ENCODE measurements around the gene TRPM3. TPM values are rescaled to one million over a fixed set of nuclear protein-coding genes. Genes with fewer than 3 reads are reported as not detected.

The TRPM3 gene
- total and polyA plus RNA-seq, 9 of the 15 experiments (the other 6 are each of a cell fraction or from before 2014, with no cell fraction given): 0.04 TPM; not detected in 8

GRCh38 chr9:71145179-71145578 lies 23.8 kb upstream of the TRPM3 start (continued):
- TF ChIP-seq TRIM25 (IDR thresholded peaks at IDR 0.05; ENCODE audit: borderline replicate concordance) (no peak), POLR2G (IDR thresholded peaks at IDR 0.05; ENCODE audit: low read depth, low read length) (no peak), ELK1 (CRISPR knock-in tag; IDR thresholded peaks at IDR 0.05) (no peak), ZNF253 (CRISPR knock-in tag; conservative IDR thresholded peaks at IDR 0.05) (no peak), GABPA (tag; conservative IDR thresholded peaks at IDR 0.05; ENCODE audit: low read depth) (peak; percentile 62), ASH1L (IDR thresholded peaks at IDR 0.05; ENCODE audit: borderline replicate concordance, low read depth, partially characterized antibody) (no peak), CBX3 (IDR thresholded peaks at IDR 0.05; ENCODE audit: borderline replicate concordance in 1 of 2, low read length in 2 of 2) (no peak), ARID1B (IDR thresholded peaks at IDR 0.05) (peak; percentile 74), CEBPG (CRISPR knock-in tag; IDR thresholded peaks at IDR 0.05) (no peak), CEBPG (tag; conservative IDR thresholded peaks at IDR 0.05 in 1 of 2, IDR thresholded peaks at IDR 0.05 in 1 of 2) (peak in 1 of 2 experiments; percentile 44; a peak in 2 of 4 replicates), GTF2B (IDR thresholded peaks at IDR 0.05; ENCODE audit: extremely low read depth, insufficient read length) (no peak), HIVEP1 (CRISPR knock-in tag; IDR thresholded peaks at IDR 0.05) (no peak), TEAD4 (IDR thresholded peaks at IDR 0.05; ENCODE audit: low read length) (peak; percentile 73), TEAD4 (CRISPR knock-in tag; IDR thresholded peaks at IDR 0.05; ENCODE audit: borderline replicate concordance) (no peak), CTCFL (IDR thresholded peaks at IDR 0.05; ENCODE audit: borderline replicate concordance, insufficient read depth, low read depth, low read length, poor library complexity, severe bottlenecking) (no peak)

Measured in K562 (cell line).